GM18951 (cell line): ENCODE data around the gene NRF1.

Source experiments
- POLR2A ChIP-seq: IDR thresholded peaks from 4 replicates; pipeline ENCODE4 v1.6.1; 2011; ENCODE audit warnings: mild to moderate bottlenecking; ENCODE audit not compliant: insufficient read length, insufficient read depth; ENCODE audit errors: extremely low read depth
- in situ Hi-C: fragments of 300-500 bp; cut with MboI; formaldehyde crosslinking; loops from one replicate; pipeline ENCODE4 v1.12.0; 2022; ENCODE audit warnings: low sequenced_read_pairs, mixed read lengths, inconsistent platforms; ENCODE audit not compliant: unreplicated experiment

NRF1 gene

DNA sequence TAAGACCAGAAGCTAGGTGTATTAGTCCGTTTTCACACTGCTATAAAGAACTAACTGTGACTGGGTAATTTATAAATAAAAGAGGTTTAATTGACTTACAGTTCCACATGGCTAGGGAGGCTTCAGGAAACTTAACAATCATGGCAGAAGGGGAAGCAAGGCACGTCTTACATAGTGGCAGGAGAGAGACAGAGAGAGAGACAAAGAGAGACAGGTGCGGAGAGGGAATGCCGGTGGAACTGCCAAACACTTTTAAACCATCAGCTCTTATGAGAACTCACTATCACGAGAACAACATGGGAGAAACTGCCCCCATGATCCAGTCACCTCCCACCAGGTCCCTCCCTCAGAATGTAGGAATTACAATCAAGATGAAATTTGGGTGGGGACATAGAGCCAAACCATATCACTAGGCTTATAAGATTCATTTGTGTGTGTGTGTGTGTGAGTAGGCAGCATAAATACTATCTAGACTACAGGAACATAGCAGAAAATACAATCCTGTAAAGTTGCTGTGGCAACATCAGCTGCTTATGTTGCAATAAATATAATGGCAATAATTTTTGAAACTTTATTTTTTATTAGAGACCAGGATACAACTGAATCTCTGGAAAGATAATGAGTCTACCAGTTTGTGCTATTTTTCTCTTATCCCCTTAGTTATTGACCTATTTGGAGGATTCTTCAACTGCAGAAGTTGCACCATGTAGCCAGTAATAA lies 77.1 kb downstream of the NRF1 start:
- in situ Hi-C loops: no loop called here
- no peak for TF ChIP-seq POLR2A

DNA sequence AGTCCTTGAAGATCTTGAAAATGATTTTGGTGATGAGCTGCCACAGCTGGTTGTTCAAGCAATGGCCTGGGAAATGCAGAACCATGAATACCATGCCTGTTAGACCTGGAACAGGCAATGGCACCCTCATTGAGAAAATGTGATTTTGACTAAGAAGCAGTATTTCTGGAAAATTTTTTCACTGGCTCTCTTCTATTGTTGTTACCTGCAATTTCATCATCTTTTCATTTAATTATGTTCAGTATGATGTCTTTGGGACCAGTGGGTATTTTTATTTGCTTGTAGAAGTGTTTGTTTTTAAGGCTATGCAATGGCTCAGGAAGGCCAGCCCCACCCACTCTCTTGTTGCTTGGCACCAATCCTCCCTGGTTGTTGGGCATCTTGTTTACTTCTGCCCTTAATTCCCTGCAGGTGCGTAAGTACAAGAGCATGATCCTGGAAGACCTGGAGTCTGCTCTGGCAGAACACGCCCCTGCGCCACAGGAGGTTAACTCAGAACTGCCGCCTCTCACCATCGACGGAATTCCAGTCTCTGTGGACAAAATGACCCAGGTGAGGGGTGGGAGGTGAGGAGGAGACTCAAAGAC lies 78.6 kb downstream of the NRF1 start:
- in situ Hi-C loops: no loop called here
- TF ChIP-seq POLR2A: no peak

DNA sequence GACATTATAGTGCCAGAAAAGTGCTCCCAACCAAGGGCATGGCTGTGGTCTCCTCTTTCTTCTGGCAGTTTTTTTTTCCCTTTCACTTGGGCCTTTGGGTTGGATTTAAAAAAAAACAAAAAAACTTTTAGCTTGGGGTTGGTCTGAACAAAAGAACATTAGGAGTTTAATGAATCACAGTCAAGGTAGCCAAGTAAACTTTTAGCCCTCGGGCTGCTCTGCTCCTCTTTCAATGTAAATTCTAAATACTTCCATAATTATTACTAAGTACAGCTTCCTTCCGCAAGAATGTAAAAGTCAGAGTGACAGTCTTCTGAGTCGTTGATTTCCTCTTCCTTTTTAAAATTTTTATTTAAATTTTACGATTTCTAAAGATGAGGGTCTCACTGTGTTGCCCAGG lies 79.2 kb downstream of the NRF1 start:
- in situ Hi-C loops: no loop called here
- TF ChIP-seq POLR2A: no peak

DNA sequence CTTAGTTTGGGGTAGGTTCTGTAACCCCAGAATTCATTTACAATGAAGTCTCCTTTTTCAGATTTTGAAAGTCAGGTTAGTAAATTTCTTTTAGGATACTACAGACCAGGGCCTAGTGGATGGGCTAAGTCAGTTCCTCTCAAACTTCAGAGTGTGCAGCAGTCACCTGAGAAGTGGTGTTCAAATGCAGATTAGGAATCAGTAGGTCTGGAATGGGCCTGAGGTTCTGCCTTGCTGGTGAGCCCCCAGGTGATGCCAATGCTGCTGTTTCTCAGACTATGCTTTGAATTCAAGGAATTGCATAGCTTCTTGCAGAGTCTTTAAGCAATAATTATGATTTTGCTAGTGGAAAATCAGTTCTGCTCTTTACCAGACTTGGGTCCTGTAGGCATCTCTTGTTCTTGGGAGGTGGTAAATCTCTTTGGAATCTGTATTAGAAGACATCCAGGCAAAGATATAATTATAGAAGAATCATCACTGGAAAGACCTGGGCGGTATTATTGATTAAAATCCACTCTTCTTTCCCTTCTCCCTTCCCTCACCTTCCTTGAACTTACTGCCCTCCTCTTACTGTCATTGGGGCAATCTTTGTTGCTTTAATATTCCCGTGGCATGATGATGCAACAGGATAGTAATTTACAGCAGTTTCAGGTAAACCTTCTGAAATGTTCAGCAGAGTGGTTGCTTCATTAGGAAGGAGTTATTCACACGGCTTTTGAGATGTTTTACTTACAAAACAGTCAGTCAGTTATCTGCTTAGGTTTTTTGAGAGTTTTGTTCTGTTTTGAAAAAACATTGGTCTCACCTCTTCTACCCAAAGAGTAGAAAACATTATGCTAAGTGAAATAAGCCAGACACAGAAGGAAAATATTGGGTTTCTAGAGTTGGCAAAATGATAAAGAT lies 87.2 kb downstream of the NRF1 start:
- TF ChIP-seq POLR2A: no peak
- in situ Hi-C loops: no loop called here

DNA sequence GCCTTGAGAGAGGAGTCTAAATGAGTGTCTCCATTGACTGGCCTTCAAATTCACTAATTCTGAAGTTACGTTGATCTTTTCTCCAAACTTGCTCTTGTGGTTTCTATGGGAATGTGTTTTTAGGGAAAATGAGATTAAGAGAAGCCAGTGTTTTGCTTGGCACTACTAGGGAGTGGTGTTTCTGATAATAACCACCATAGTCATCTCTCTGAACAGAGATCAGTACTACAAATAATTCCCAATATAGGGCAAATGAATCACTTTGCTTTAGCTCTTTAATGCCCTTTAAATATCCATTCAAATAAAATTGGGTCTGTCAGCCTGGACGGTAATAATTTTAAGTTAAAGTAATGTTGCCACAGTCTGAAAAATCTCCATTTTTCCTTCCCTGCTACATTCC lies 90.8 kb downstream of the NRF1 start:
- in situ Hi-C loops: no loop called here
- no peak for TF ChIP-seq POLR2A

DNA sequence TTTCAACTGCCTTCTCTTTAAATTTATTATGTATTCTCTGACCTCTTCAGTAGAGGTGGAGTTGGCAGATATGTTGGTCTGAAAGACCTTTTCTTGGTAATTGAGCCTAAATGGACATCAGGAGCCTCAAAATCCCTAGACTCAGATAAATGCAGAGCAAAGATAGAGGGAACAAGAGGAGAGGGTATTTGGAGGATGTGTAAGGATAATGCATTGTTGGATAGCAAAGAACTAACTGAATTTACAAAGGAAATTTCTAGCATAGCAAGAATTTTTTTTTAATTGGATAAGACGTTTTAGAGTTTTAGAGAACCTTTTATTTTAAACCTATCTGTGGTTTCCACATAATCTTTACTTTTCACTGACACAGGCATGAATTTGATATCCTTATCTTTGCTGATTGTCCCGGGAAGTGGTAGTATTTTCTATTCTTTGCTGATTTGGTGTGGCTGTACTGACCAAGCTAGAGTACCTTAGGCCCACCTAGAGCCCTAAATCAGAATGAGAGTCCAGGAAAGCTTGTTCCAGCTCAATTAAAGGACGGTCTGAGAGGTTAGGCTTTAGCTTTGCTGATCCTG lies 91.3 kb downstream of the NRF1 start:
- no peak for TF ChIP-seq POLR2A
- in situ Hi-C loops: no loop called here

DNA sequence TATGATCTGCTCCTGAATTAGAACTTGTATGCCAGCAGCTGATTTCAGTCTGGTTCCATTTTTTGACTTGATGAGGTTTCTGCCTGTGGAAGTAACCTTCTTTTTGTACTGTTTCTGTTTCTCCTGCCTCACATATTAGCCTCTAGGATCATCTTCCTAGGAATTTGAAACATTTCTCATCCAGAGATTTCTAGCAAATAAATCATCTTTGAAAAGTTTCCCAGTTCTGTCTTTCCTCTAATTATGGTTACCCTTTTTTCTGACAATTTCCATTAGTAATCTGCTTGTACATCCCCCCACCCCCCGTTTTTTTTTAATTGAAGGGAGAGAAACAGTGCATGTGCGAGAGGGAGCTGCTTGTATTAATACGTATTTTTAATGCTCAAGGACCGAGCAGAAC lies 92.2 kb downstream of the NRF1 start:
- in situ Hi-C loops: no loop called here
- TF ChIP-seq POLR2A: no peak

DNA sequence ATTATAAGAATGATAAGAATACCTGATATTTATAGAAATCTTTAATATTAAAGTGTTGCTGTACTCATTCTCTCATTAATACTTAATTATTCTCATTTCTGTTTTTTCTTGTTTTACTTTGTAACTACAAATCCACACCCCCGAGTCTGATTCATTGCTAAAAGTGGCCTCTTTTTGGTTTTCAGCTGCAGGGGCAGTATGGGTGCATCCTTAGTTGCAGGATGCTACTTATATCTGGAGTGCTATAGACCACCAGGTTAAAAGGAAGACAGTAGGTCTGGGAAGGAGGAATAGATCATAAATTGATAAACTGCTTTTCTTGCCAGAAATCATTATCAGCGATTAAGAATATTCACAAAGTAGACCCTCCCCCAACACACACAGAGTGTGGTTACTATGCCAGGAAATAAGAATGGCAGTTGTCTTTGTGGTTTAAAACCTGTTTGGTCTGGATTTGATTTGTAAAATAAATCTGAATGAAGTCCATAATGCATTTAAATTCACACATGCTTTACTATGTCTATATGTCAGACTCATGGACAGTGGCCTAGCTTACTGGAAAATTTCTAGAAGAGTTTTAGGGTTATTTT lies 96.5 kb downstream of the NRF1 start:
- TF ChIP-seq POLR2A: no peak
- in situ Hi-C loops: no loop called here

DNA sequence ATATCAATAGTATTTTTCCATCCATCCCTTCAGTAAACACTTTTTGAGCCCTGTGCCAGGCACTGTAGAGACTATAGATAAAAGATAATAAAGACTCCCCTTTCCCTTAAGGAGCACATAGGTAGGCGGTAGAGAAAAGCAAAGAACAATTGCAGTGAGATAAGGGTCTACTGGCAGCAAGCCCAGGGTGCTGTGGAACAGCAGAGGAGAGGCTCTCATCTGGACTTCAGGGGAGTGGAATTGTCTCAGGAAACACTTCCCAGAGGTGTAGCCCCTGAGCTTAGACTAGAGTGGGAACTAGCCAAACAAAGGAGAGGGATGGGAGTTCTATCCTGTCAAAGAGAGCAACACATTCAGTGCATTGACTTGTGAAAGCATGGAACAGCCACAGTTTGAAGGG lies 102.0 kb downstream of the NRF1 start:
- TF ChIP-seq POLR2A: no peak
- in situ Hi-C loops: no loop called here

DNA sequence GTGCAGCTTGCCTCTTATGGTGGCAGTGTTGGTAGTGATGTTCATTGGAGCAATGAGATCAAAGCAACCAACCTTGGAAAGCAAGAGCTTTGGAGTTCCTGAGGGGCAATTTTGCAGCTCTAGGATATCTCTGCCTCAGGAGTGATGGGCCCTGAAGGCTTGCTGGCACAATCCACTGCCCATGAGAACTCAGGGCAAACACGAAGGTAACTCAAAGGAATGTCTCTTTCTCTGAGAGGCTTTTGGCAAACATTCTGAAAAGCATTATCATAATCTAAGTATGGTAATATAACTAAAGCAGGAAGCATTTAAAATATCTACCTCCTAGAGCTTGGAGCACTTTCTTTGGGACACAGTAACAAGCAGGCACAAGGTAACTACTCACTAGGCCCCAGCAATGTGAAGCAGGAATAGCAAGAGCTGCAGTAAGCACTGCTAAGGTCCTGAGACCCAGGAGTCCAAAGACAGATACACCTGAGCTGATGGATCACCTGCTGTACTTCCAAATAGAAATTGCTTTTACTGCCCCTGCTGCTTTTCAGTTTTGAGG lies 103.1 kb downstream of the NRF1 start:
- in situ Hi-C loops: no loop called here
- TF ChIP-seq POLR2A: no peak

DNA sequence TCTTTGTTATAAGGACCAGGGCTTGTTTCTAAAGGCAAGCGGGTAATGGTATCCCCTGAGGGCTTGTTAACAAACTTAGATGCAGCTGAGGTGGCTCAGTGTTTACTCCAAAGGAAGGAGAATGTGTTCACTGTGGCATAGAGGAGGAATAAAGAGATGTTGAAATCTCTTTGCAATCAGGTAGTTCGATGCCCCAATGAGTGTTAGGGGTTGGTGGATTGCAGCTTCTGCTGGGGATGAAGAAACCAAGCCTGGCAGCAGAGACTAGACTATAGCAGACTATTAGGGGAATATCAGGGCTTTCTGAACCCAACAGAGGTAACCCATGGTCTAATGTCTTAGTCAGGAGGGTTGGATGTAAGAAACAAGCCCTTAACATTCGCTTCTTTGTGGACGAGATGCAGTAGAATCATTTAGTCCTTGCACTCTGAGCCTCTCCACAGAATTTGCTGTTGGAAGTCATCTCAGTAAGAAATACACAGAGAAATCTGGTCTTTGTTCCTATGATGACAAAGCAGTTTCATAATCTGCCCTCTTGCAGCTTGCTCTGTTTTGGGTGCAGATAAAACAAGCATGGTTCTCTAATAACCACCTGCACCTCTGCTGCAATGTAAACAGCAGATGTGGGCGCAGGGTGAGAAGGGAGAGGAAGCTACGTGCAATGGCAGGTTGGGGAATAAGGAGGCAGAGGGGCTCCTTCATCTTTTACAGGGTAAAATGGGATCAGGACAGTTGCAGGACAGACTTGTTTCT lies 108.6 kb downstream of the NRF1 start:
- in situ Hi-C loops: no loop called here
- no peak for TF ChIP-seq POLR2A

DNA sequence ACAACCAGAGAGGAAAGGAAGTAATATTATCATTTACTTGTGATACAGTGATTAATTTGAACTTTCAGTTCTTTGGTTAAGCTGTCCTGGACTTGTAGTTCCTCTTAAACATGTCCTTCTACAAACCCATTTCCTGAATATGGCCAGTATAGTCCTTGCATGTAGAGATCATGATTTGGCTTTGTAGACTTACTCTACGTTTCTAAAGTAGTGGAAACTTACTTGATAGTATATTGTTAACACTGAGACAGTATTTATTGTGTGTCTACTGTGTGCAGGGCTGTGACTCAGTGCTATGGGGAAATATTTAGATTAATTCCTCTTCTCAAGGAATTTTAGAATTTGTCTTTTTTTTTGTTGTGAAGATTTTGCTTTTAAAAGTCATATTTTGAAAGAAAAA lies 109.5 kb downstream of the NRF1 start:
- in situ Hi-C loops: no loop called here
- no peak for TF ChIP-seq POLR2A
